SJCRH30 (cell line): ENCODE results near the gene GRAMD1B. TPM values are rescaled to one million over a fixed set of nuclear protein-coding genes. Genes with fewer than 3 reads are reported as not detected.

Source experiments
- DNase-seq, 2 experiments: peaks; one replicate each; pipeline ENCODE4 v3.0.0-alpha.2; 2015 to 2020
- H3K27ac ChIP-seq: fragments of 250-450 bp; sonication (Bioruptor Pico); 2 replicates; pipeline ENCODE4 v1.5.1; 2020; ENCODE audit warnings: mild to moderate bottlenecking, moderate library complexity
- H3K27me3 ChIP-seq: fragments of 250-450 bp; sonication (Bioruptor Pico); 2 replicates; pipeline ENCODE4 v1.5.1; 2020; ENCODE audit warnings: mild to moderate bottlenecking, moderate library complexity
- H3K36me3 ChIP-seq: fragments of 250-450 bp; sonication (Bioruptor Pico); 2 replicates; pipeline ENCODE4 v1.5.1; 2020; ENCODE audit warnings: mild to moderate bottlenecking, moderate library complexity
- H3K4me1 ChIP-seq: fragments of 250-450 bp; sonication (Bioruptor Pico); 2 replicates; pipeline ENCODE4 v1.5.1; 2020; ENCODE audit warnings: mild to moderate bottlenecking, moderate library complexity
- H3K4me3 ChIP-seq: fragments of 250-450 bp; sonication (Bioruptor Pico); 2 replicates; pipeline ENCODE4 v1.5.1; 2020; ENCODE audit warnings: mild to moderate bottlenecking, moderate library complexity
- H3K9me3 ChIP-seq: fragments of 250-450 bp; sonication (Bioruptor Pico); replicated peaks from 2 replicates; pipeline ENCODE4 v1.5.1; 2020; ENCODE audit warnings: mild to moderate bottlenecking, moderate library complexity
- total RNA-seq: library from RNA; depleted of rRNA; stranded (reverse); fragments of >200 nt; shearing (Covaris generic); gene quantifications from 2 replicates; pipeline ENCODE4 v1.2.3, GENCODE V29; 2014

Gene GRAMD1B
- total RNA-seq, 1 experiment from 2014 or later, result 22.9 TPM

GRCh38 chr11:123427405-123427804 lies 2.7 kb upstream of the GRAMD1B start:
- peaks cover 18% of the 10 kb centered on the region for H3K4me1 ChIP-seq
- H3K27ac ChIP-seq, result no peak overlapping the region
- no peak overlapping the region for H3K4me3 ChIP-seq
- H3K9me3 ChIP-seq, result no peaks in the 10 kb centered on the region
- H3K27me3 ChIP-seq, result no peaks in the 10 kb centered on the region
- H3K36me3 ChIP-seq, result no peaks in the 10 kb centered on the region
- peak in 1 of 2 experiments; percentile 17 for DNase-seq

GRCh38 chr11:123428116-123428715 lies 1.9 kb upstream of the GRAMD1B start:
- H3K9me3 ChIP-seq, result no peaks in the 10 kb centered on the region
- H3K4me3 ChIP-seq, result no peak overlapping the region
- no peaks in the 10 kb centered on the region for H3K27me3 ChIP-seq
- H3K27ac ChIP-seq, result no peak overlapping the region
- no peak for DNase-seq
- H3K4me1 ChIP-seq, result peaks cover 18% of the 10 kb centered on the region
- H3K36me3 ChIP-seq, result no peaks in the 10 kb centered on the region

GRCh38 chr11:123429336-123429735 lies 733 bp upstream of the GRAMD1B start:
- no peak for DNase-seq
- H3K27me3 ChIP-seq, result no peaks in the 10 kb centered on the region
- H3K27ac ChIP-seq, result peak overlapping the region; percentile 46; the same call in 1 of the 2 replicates
- peaks cover 19% of the 10 kb centered on the region for H3K4me1 ChIP-seq
- peak overlapping the region; percentile 85 for H3K4me3 ChIP-seq
- H3K36me3 ChIP-seq, result 0 out of 2 replicates have a peak, but pooled peaks cover 2% of the 10 kb centered on the region
- H3K9me3 ChIP-seq, result no peaks in the 10 kb centered on the region

- H3K27me3 ChIP-seq, result no peaks in the 10 kb centered on the region
- H3K4me3 ChIP-seq, result peak overlapping the region; percentile 85
- peaks cover 35% of the 10 kb centered on the region for H3K4me1 ChIP-seq
- 0 out of 2 replicates have a peak, but pooled peaks cover 2% of the 10 kb centered on the region for H3K36me3 ChIP-seq
- peak; percentile 69 to 70 for DNase-seq
- no peaks in the 10 kb centered on the region for H3K9me3 ChIP-seq
- H3K27ac ChIP-seq, result peak overlapping the region; percentile 70
Observed at GRCh38 chr11:123430721-123431497, 840 bp downstream of the GRAMD1B start.

- no peaks in the 10 kb centered on the region for H3K27me3 ChIP-seq
- peaks cover 32% of the 10 kb centered on the region for H3K4me1 ChIP-seq
- peak overlapping the region; percentile 85 for H3K4me3 ChIP-seq
- peak overlapping the region; percentile 70; the same call in 1 of the 2 replicates for H3K27ac ChIP-seq
- DNase-seq, result peak in 1 of 2 experiments; percentile 37
- no peaks in the 10 kb centered on the region for H3K9me3 ChIP-seq
- H3K36me3 ChIP-seq, result 0 out of 2 replicates have a peak, but pooled peaks cover 5% of the 10 kb centered on the region
Observed at GRCh38 chr11:123431619-123432018, 1.6 kb downstream of the GRAMD1B start.

GRCh38 chr11:123434262-123434661 lies 4.2 kb downstream of the GRAMD1B start:
- Histone ChIP-seq H3K4me3 (no peak overlapping the region), H3K36me3 (0 out of 2 replicates have a peak, but pooled peaks cover 5% of the 10 kb centered on the region), H3K9me3 (no peaks in the 10 kb centered on the region), H3K27me3 (no peaks in the 10 kb centered on the region), H3K4me1 (peaks cover 36% of the 10 kb centered on the region), H3K27ac (peak overlapping the region; percentile 90)
- DNase-seq, result peak; percentile 19 to 50

- no peaks in the 10 kb centered on the region for H3K9me3 ChIP-seq
- H3K27me3 ChIP-seq, result no peaks in the 10 kb centered on the region
- 0 out of 2 replicates have a peak, but pooled peaks cover 5% of the 10 kb centered on the region for H3K36me3 ChIP-seq
- H3K4me3 ChIP-seq, result no peak overlapping the region
- peak overlapping the region; percentile 90 for H3K27ac ChIP-seq
- DNase-seq, result peak; percentile 53 to 78
- H3K4me1 ChIP-seq, result peaks cover 32% of the 10 kb centered on the region
Observed at GRCh38 chr11:123434911-123435310, 4.8 kb downstream of the GRAMD1B start.

GRCh38 chr11:123437236-123437979 lies 7.3 kb downstream of the GRAMD1B start:
- 0 out of 2 replicates have a peak, but pooled peaks cover 5% of the 10 kb centered on the region for H3K36me3 ChIP-seq
- DNase-seq, result no peak
- peak overlapping the region; percentile 33; the same call in 1 of the 2 replicates for H3K27ac ChIP-seq
- H3K27me3 ChIP-seq, result no peaks in the 10 kb centered on the region
- H3K9me3 ChIP-seq, result no peaks in the 10 kb centered on the region
- no peak overlapping the region for H3K4me3 ChIP-seq
- H3K4me1 ChIP-seq, result peaks cover 32% of the 10 kb centered on the region

GRCh38 chr11:123438131-123438627 lies 8.1 kb downstream of the GRAMD1B start:
- peaks cover 32% of the 10 kb centered on the region for H3K4me1 ChIP-seq
- H3K27me3 ChIP-seq, result no peaks in the 10 kb centered on the region
- H3K9me3 ChIP-seq, result no peaks in the 10 kb centered on the region
- H3K36me3 ChIP-seq, result 0 out of 2 replicates have a peak, but pooled peaks cover 5% of the 10 kb centered on the region
- H3K27ac ChIP-seq, result peak overlapping the region; percentile 33; the same call in 1 of the 2 replicates
- H3K4me3 ChIP-seq, result no peak overlapping the region
- DNase-seq, result peak; percentile 31 to 42

GRCh38 chr11:123439616-123440015 lies 9.5 kb downstream of the GRAMD1B start:
- Histone ChIP-seq H3K4me1 (peaks cover 27% of the 10 kb centered on the region), H3K9me3 (no peaks in the 10 kb centered on the region), H3K27me3 (no peaks in the 10 kb centered on the region), H3K4me3 (no peak overlapping the region), H3K27ac (no peak overlapping the region), H3K36me3 (0 out of 2 replicates have a peak, but pooled peaks cover 3% of the 10 kb centered on the region)
- no peak for DNase-seq

- Histone ChIP-seq H3K36me3 (0 out of 2 replicates have a peak, but pooled peaks cover 2% of the 10 kb centered on the region), H3K27ac (no peak overlapping the region), H3K4me3 (no peak overlapping the region), H3K4me1 (peaks cover 12% of the 10 kb centered on the region), H3K9me3 (no peaks in the 10 kb centered on the region), H3K27me3 (no peaks in the 10 kb centered on the region)
- DNase-seq, result no peak
Observed at GRCh38 chr11:123441161-123441560, 11.1 kb downstream of the GRAMD1B start.

GRCh38 chr11:123443851-123444623 lies 14.0 kb downstream of the GRAMD1B start:
- Histone ChIP-seq H3K36me3 (no peaks in the 10 kb centered on the region), H3K4me1 (peaks cover 16% of the 10 kb centered on the region)
- no peak for DNase-seq

GRCh38 chr11:123448823-123449222 lies 18.8 kb downstream of the GRAMD1B start:
- Histone ChIP-seq H3K27ac (no peak overlapping the region), H3K36me3 (no peaks in the 10 kb centered on the region), H3K4me1 (peaks cover 51% of the 10 kb centered on the region), H3K9me3 (no peaks in the 10 kb centered on the region), H3K4me3 (no peak overlapping the region), H3K27me3 (no peaks in the 10 kb centered on the region)
- no peak for DNase-seq

More at GRCh38 chr11:123443851-123444623, 14.0 kb downstream of the GRAMD1B start:
- Histone ChIP-seq H3K9me3 (no peaks in the 10 kb centered on the region), H3K27me3 (no peaks in the 10 kb centered on the region), H3K4me3 (no peak overlapping the region), H3K27ac (no peak overlapping the region)

- no peaks in the 10 kb centered on the region for H3K36me3 ChIP-seq
- H3K9me3 ChIP-seq, result no peaks in the 10 kb centered on the region
- no peaks in the 10 kb centered on the region for H3K27me3 ChIP-seq
- H3K27ac ChIP-seq, result peak overlapping the region; percentile 82; the same call in 1 of the 2 replicates
- DNase-seq, result no peak
- peaks cover 57% of the 10 kb centered on the region for H3K4me1 ChIP-seq
- no peak overlapping the region for H3K4me3 ChIP-seq
Observed at GRCh38 chr11:123449436-123449835, 19.4 kb downstream of the GRAMD1B start.
